ENCODE measurements around the gene PRRT3.
"Not testable (repeated sequence)": the region's sequence is repeated elsewhere in the genome, so short reads cannot be mapped to it uniquely, and the experiment has no call there.

The PRRT3 gene

GRCh38 chr3:9897408-9898372 lies 54.5 kb downstream of the PRRT3 start:
- DNase-seq, result no peak

GRCh38 chr3:9896755-9897407 lies 55.3 kb downstream of the PRRT3 start:
- DNase-seq, result not testable (repeated sequence)

GRCh38 chr3:9895715-9896114 lies 56.5 kb downstream of the PRRT3 start:
- DNase-seq, result not testable (repeated sequence)
